Left cardiac atrium (tissue), 4 donors: ENCODE results near the gene TMEM116. TPM values are rescaled to one million over a fixed set of nuclear protein-coding genes. Genes with fewer than 3 reads are reported as not detected.
"Not testable (repeated sequence)": the region's sequence is repeated elsewhere in the genome, so short reads cannot be mapped to it uniquely, and the experiment has no call there.

Source experiments
- ATAC-seq, 2 donors: fragments of 200-7000 bp; cut with Tn5 transposase; one replicate each; pipeline ENCODE4 v1.9.1; 2020; ENCODE audit warnings: mild to moderate bottlenecking in 2 of 2, moderate library complexity in 2 of 2
- DNase-seq: peaks from one replicate; pipeline ENCODE4 v3.0.0-alpha.2; 2020
- intact Hi-C, 2 donors: fragments of 100-400 bp; cut with DNase I; formaldehyde crosslinking; loops; one replicate each; pipeline versions ENCODE4 v1.14.1 to v1.15.1; 2022 to 2023
- total RNA-seq, 2 donors: library from RNA; stranded (reverse); fragmentation: NEBNext Ultra II Directional; extraction: Animal tissue kit (Norgen Biotek cat#: 25700); gene quantifications; one replicate each; pipeline ENCODE4 v1.2.1, GENCODE V29; 2021
- donor health status: DM: no; HTN: yes; CAD: no.
- donor health status: DM: no; HTN: yes; CAD: no; lungs with severe emphysema.
- donor health status: DM: yes; HTN: yes; CAD: no.
- donor health status: Dilated cardiomyopathy.

Gene TMEM116
- total RNA-seq, 2 donors from 2014 or later: 11.8 to 18.8 TPM

- no peak for DNase-seq
- ATAC-seq: no peak
- intact Hi-C loops: no loop called here
Measured at GRCh38 chr12:111991535-111991934, 21.4 kb downstream of the TMEM116 start.

- ATAC-seq (no peak), DNase-seq (no peak)
- intact Hi-C loops: no loop called here
Measured at GRCh38 chr12:111984820-111985219, 28.1 kb downstream of the TMEM116 start.

- DNase-seq (no peak), ATAC-seq (no peak)
- intact Hi-C loops: no loop called here
Measured at GRCh38 chr12:111981987-111982386, 31.0 kb downstream of the TMEM116 start.

- intact Hi-C loops: no loop called here
- ATAC-seq (no peak), DNase-seq (no peak)
Measured at GRCh38 chr12:111980598-111980997, 32.4 kb downstream of the TMEM116 start.

- ATAC-seq: no peak
- intact Hi-C loops: no loop called here
- no peak for DNase-seq
Measured at GRCh38 chr12:111978545-111978944, 34.4 kb downstream of the TMEM116 start.

GRCh38 chr12:111976860-111977259 is 36.1 kb downstream of the TMEM116 start:
- intact Hi-C loops: no loop called here
- no peak for ATAC-seq
- DNase-seq: no peak

- no peak for ATAC-seq
- no peak for DNase-seq
- intact Hi-C loops: no loop called here
Measured at GRCh38 chr12:111976291-111976690, 36.7 kb downstream of the TMEM116 start.

- intact Hi-C loops: no loop called here
- no peak for DNase-seq
- ATAC-seq: no peak
Measured at GRCh38 chr12:111975161-111975931, 37.6 kb downstream of the TMEM116 start.

- intact Hi-C loops: no loop called here
- no peak for ATAC-seq
- no peak for DNase-seq
Measured at GRCh38 chr12:111971800-111972199, 41.2 kb downstream of the TMEM116 start.

GRCh38 chr12:111964935-111965334 is 48.0 kb downstream of the TMEM116 start:
- no peak for ATAC-seq
- DNase-seq: no peak
- intact Hi-C loops: no loop called here

GRCh38 chr12:111959518-111959917 is 53.4 kb downstream of the TMEM116 start:
- DNase-seq, ATAC-seq, intact Hi-C loops: not testable (repeated sequence)

- intact Hi-C loops, ATAC-seq, DNase-seq: not testable (repeated sequence)
Measured at GRCh38 chr12:111957224-111957623, 55.7 kb downstream of the TMEM116 start.

GRCh38 chr12:111954969-111955368 is 58.0 kb downstream of the TMEM116 start:
- no peak for DNase-seq
- intact Hi-C loops: no loop called here
- ATAC-seq: no peak

- DNase-seq: peak; percentile 44
- intact Hi-C loops: no loop called here
- ATAC-seq: no peak
Measured at GRCh38 chr12:111953455-111953854, 59.5 kb downstream of the TMEM116 start.

- ATAC-seq, DNase-seq, intact Hi-C loops: not testable (repeated sequence)
Measured at GRCh38 chr12:111952084-111952787, 60.7 kb downstream of the TMEM116 start.

- intact Hi-C loops: not testable (repeated sequence)
Measured at GRCh38 chr12:111950961-111951676, 61.8 kb downstream of the TMEM116 start.

GRCh38 chr12:111943929-111944328 is 69.0 kb downstream of the TMEM116 start:
- ATAC-seq (no peak), DNase-seq (no peak)
- intact Hi-C loops: no loop called here

More at GRCh38 chr12:111950961-111951676, 61.8 kb downstream of the TMEM116 start:
- ATAC-seq, DNase-seq: not testable (repeated sequence)

GRCh38 chr12:111942557-111942956 is 70.4 kb downstream of the TMEM116 start:
- DNase-seq: no peak
- ATAC-seq: no peak
- intact Hi-C loops: no loop called here

- ATAC-seq (peak; percentile 70 to 79), DNase-seq (no peak)
- intact Hi-C loops: no loop called here
Measured at GRCh38 chr12:111937429-111937828, 75.5 kb downstream of the TMEM116 start.

GRCh38 chr12:111936869-111937268 is 76.1 kb downstream of the TMEM116 start:
- no peak for ATAC-seq
- DNase-seq: no peak
- intact Hi-C loops: no loop called here
